Mesenchymal stem cell (in vitro differentiated cells and primary cell): ENCODE measurements around the gene ID2.

ENCODE experiments used
- DNase-seq: peaks from one replicate; pipeline ENCODE4 v3.0.0-alpha.2; 2013
- H2AFZ ChIP-seq: one replicate; pipeline ENCODE4 v1.6.1; 2013; ENCODE audit warnings: low read depth, mild to moderate bottlenecking, control low read depth, inconsistent platforms, low read length, moderate library complexity
- H2AK5ac ChIP-seq: 2 replicates; pipeline ENCODE4 v1.6.1; 2013; ENCODE audit warnings: low read length, moderate library complexity, mild to moderate bottlenecking, inconsistent platforms; ENCODE audit not compliant: severe bottlenecking
- H2BK120ac ChIP-seq: one replicate; pipeline ENCODE4 v1.6.1; 2013; ENCODE audit warnings: low read depth, mild to moderate bottlenecking, inconsistent platforms, low read length, moderate library complexity
- H2BK12ac ChIP-seq, 2 experiments: one replicate each; pipeline ENCODE4 v1.6.1; 2013; ENCODE audit warnings: inconsistent platforms in 2 of 2, low read length in 2 of 2, mild to moderate bottlenecking in 2 of 2, moderate library complexity in 2 of 2, control low read depth in 1 of 2
- H2BK15ac ChIP-seq: one replicate; pipeline ENCODE4 v1.6.1; 2013; ENCODE audit warnings: mild to moderate bottlenecking, low read depth, inconsistent platforms; ENCODE audit not compliant: poor library complexity, severe bottlenecking
- H2BK5ac ChIP-seq: 2 replicates; pipeline ENCODE4 v1.6.1; 2013; ENCODE audit warnings: low read depth, mild to moderate bottlenecking, low read length, control low read depth, inconsistent platforms; ENCODE audit not compliant: poor library complexity, severe bottlenecking
- H3K14ac ChIP-seq, 2 experiments: one replicate each; pipeline ENCODE4 v1.6.1; 2013; ENCODE audit warnings: inconsistent platforms in 2 of 2, low read length in 2 of 2, control low read depth in 1 of 2, mild to moderate bottlenecking in 1 of 2, moderate library complexity in 1 of 2
- H3K18ac ChIP-seq, 2 experiments: one replicate each; pipeline ENCODE4 v1.6.1; 2013; ENCODE audit warnings: inconsistent platforms in 2 of 2, low read length in 2 of 2, control low read depth in 1 of 2, low read depth in 1 of 2, mild to moderate bottlenecking in 1 of 2
- H3K23ac ChIP-seq, 2 experiments: one replicate each; pipeline ENCODE4 v1.6.1; 2013; ENCODE audit warnings: inconsistent platforms in 2 of 2, low read length in 2 of 2, mild to moderate bottlenecking in 2 of 2, moderate library complexity in 2 of 2, control low read depth in 1 of 2
- H3K27ac ChIP-seq: 2 replicates; pipeline ENCODE4 v1.5.1; 2013; ENCODE audit warnings: mild to moderate bottlenecking, moderate library complexity, low read length, control low read depth, inconsistent platforms; ENCODE audit not compliant: poor library complexity, severe bottlenecking
- H3K27me3 ChIP-seq, 2 experiments: 2 replicates each; pipeline versions ENCODE4 v1.6.1 to v1.7.0; 2013; ENCODE audit warnings: low read length in 2 of 2, mild to moderate bottlenecking in 2 of 2, moderate library complexity in 2 of 2, control low read depth in 1 of 2, inconsistent platforms in 1 of 2; ENCODE audit not compliant: control insufficient read depth in 1 of 2, insufficient read depth in 1 of 2
- H3K36me3 ChIP-seq, 2 experiments: 2 replicates each; pipeline versions ENCODE4 v1.6.1 to v1.7.0; 2013; ENCODE audit warnings: low read length in 2 of 2, control low read depth in 1 of 2, inconsistent platforms in 1 of 2, low read depth in 1 of 2, mild to moderate bottlenecking in 1 of 2; ENCODE audit not compliant: insufficient read depth in 2 of 2, control insufficient read depth in 1 of 2
- H3K4ac ChIP-seq, 2 experiments: one replicate each; pipeline ENCODE4 v1.6.1; 2013; ENCODE audit warnings: inconsistent platforms in 2 of 2, low read length in 2 of 2, mild to moderate bottlenecking in 2 of 2, moderate library complexity in 2 of 2, control low read depth in 1 of 2, low read depth in 1 of 2
- H3K4me1 ChIP-seq: 2 replicates; pipeline ENCODE4 v1.6.1; 2013; ENCODE audit warnings: low read depth, low read length, control low read depth; ENCODE audit not compliant: control insufficient read depth, insufficient read depth
- H3K4me2 ChIP-seq: 2 replicates; pipeline ENCODE4 v1.6.1; 2013; ENCODE audit warnings: low read length, mild to moderate bottlenecking, inconsistent platforms; ENCODE audit not compliant: poor library complexity, severe bottlenecking
- H3K4me3 ChIP-seq, 2 experiments: 2 replicates each; pipeline versions ENCODE4 v1.5.1 to v1.7.0; 2013; ENCODE audit warnings: low read length in 2 of 2, mild to moderate bottlenecking in 2 of 2, control low read depth in 1 of 2, low read depth in 1 of 2; ENCODE audit not compliant: insufficient read depth in 1 of 2
- H3K79me1 ChIP-seq: replicated peaks from 2 replicates; pipeline ENCODE4 v1.6.1; 2013; ENCODE audit warnings: mild to moderate bottlenecking, control low read depth, low read length, inconsistent platforms; ENCODE audit not compliant: poor library complexity, severe bottlenecking
- H3K9ac ChIP-seq: 2 replicates; pipeline ENCODE4 v1.7.0; 2013; ENCODE audit warnings: mild to moderate bottlenecking, low read length, moderate library complexity
- H3K9me3 ChIP-seq: 2 replicates; pipeline ENCODE4 v1.7.0; 2013; ENCODE audit warnings: mild to moderate bottlenecking, low read length; ENCODE audit not compliant: control insufficient read depth
- H4K8ac ChIP-seq: one replicate; pipeline ENCODE4 v1.6.1; 2013; ENCODE audit warnings: inconsistent platforms, mild to moderate bottlenecking, low read length, moderate library complexity
- H4K91ac ChIP-seq: one replicate; pipeline ENCODE4 v1.6.1; 2013; ENCODE audit warnings: mild to moderate bottlenecking, low read length, inconsistent platforms
- WGBS: methylation state at CpG from one replicate; pipeline ENCODE4 v1.1.7; 2013; ENCODE audit warnings: mixed read lengths; 5-methylcytosine and 5-hydroxymethylcytosine counted together

ID2 gene

GRCh38 chr2:8670580-8670979 is 11.3 kb upstream of the ID2 start:
- no peak overlapping the region for H2BK12ac ChIP-seq
- no peak overlapping the region for H2BK5ac ChIP-seq
- no peak overlapping the region for H2BK120ac ChIP-seq
- no peak overlapping the region for H4K91ac ChIP-seq
- 94% methylated on average over 6 of the region's 7 CpGs for WGBS
- H3K4me1 ChIP-seq: no peaks in the 10 kb centered on the region
- H3K23ac ChIP-seq: no peak overlapping the region
- H3K36me3 ChIP-seq: no peaks in the 10 kb centered on the region
- H2AK5ac ChIP-seq: no peak overlapping the region
- no peak overlapping the region for H3K4ac ChIP-seq
- H3K4me2 ChIP-seq: no peak overlapping the region
- no peak overlapping the region for H3K27ac ChIP-seq
- H4K8ac ChIP-seq: no peak overlapping the region
- H3K9me3 ChIP-seq: peaks cover 13% of the 10 kb centered on the region
- no peak for DNase-seq
- no peak overlapping the region for H3K4me3 ChIP-seq
- H3K9ac ChIP-seq: no peak overlapping the region
- no peak overlapping the region for H3K18ac ChIP-seq
- no peak overlapping the region for H3K14ac ChIP-seq
- no peak overlapping the region for H2BK15ac ChIP-seq
- H3K79me1 ChIP-seq: no peaks in the 10 kb centered on the region
- no peaks in the 10 kb centered on the region for H3K27me3 ChIP-seq
- H2AFZ ChIP-seq: no peak overlapping the region

GRCh38 chr2:8671176-8671575 is 10.7 kb upstream of the ID2 start:
- Histone ChIP-seq H2BK120ac (no peak overlapping the region), H3K79me1 (no peaks in the 10 kb centered on the region)
- 92% methylated on average over 8 of the region's 8 CpGs for WGBS

GRCh38 chr2:8671802-8672201 is 10.1 kb upstream of the ID2 start:
- no peak overlapping the region for H3K4me3 ChIP-seq
- H2BK15ac ChIP-seq: no peak overlapping the region
- H4K8ac ChIP-seq: no peak overlapping the region
- no peak overlapping the region for H3K4ac ChIP-seq
- no peak overlapping the region for H2BK5ac ChIP-seq
- H3K4me2 ChIP-seq: no peak overlapping the region
- peaks cover 0 to 5% of the 10 kb centered on the region in 2 experiments for H3K27me3 ChIP-seq
- no peak for DNase-seq
- peak overlapping the region in 1 of 2 experiments; percentile 38 for H2BK12ac ChIP-seq
- peaks cover 13% of the 10 kb centered on the region for H3K9me3 ChIP-seq
- H2AFZ ChIP-seq: no peak overlapping the region
- no peak overlapping the region for H3K9ac ChIP-seq
- no peak overlapping the region for H3K14ac ChIP-seq
- 87% methylated on average over 2 of the region's 3 CpGs for WGBS
- no peak overlapping the region for H3K27ac ChIP-seq
- no peak overlapping the region for H4K91ac ChIP-seq
- no peaks in the 10 kb centered on the region for H3K36me3 ChIP-seq
- H2AK5ac ChIP-seq: no peak overlapping the region
- H3K79me1 ChIP-seq: no peaks in the 10 kb centered on the region
- H3K23ac ChIP-seq: no peak overlapping the region
- H2BK120ac ChIP-seq: no peak overlapping the region
- H3K18ac ChIP-seq: no peak overlapping the region
- peaks cover 7% of the 10 kb centered on the region for H3K4me1 ChIP-seq

More at GRCh38 chr2:8671176-8671575, 10.7 kb upstream of the ID2 start:
- H3K18ac ChIP-seq: no peak overlapping the region
- no peak overlapping the region for H3K4ac ChIP-seq
- no peak overlapping the region for H2AK5ac ChIP-seq
- peaks cover 2% of the 10 kb centered on the region for H3K4me1 ChIP-seq
- H3K14ac ChIP-seq: no peak overlapping the region
- no peak overlapping the region for H3K9ac ChIP-seq
- no peak overlapping the region for H4K91ac ChIP-seq
- H2BK5ac ChIP-seq: no peak overlapping the region
- no peaks in the 10 kb centered on the region for H3K36me3 ChIP-seq
- H4K8ac ChIP-seq: no peak overlapping the region
- peaks cover 0 to 3% of the 10 kb centered on the region in 2 experiments for H3K27me3 ChIP-seq
- H3K4me2 ChIP-seq: no peak overlapping the region
- no peak overlapping the region for H2BK15ac ChIP-seq
- no peak overlapping the region for H2AFZ ChIP-seq
- H3K27ac ChIP-seq: no peak overlapping the region
- no peak overlapping the region for H3K4me3 ChIP-seq
- peaks cover 13% of the 10 kb centered on the region for H3K9me3 ChIP-seq
- H2BK12ac ChIP-seq: no peak overlapping the region
- no peak overlapping the region for H3K23ac ChIP-seq
- no peak for DNase-seq

- Histone ChIP-seq H4K91ac (no peak overlapping the region), H3K4ac (no peak overlapping the region), H3K9me3 (peaks cover 13% of the 10 kb centered on the region), H4K8ac (no peak overlapping the region), H3K4me2 (no peak overlapping the region), H3K27me3 (peaks cover 0 to 5% of the 10 kb centered on the region in 2 experiments), H3K18ac (no peak overlapping the region), H3K4me3 (no peak overlapping the region), H2BK120ac (no peak overlapping the region), H3K23ac (no peak overlapping the region), H2AFZ (no peak overlapping the region), H3K9ac (no peak overlapping the region), H3K14ac (no peak overlapping the region), H2BK12ac (no peak overlapping the region), H2BK5ac (no peak overlapping the region), H2BK15ac (no peak overlapping the region), H3K36me3 (no peaks in the 10 kb centered on the region), H2AK5ac (no peak overlapping the region), H3K4me1 (peaks cover 14% of the 10 kb centered on the region), H3K27ac (no peak overlapping the region), H3K79me1 (no peaks in the 10 kb centered on the region)
- no peak for DNase-seq
- WGBS: 96% methylated on average over 3 of the region's 3 CpGs
Measured at GRCh38 chr2:8672940-8673339, 8.9 kb upstream of the ID2 start.
